Occipital lobe (tissue), 2 donors: ENCODE measurements around the gene DBF4B. TPM values are rescaled to one million over a fixed set of nuclear protein-coding genes. Genes with fewer than 3 reads are reported as not detected.
"Not testable (repeated sequence)": the region's sequence is repeated elsewhere in the genome, so short reads cannot be mapped to it uniquely, and the experiment has no call there.

Experiments
- DNase-seq: peaks from one replicate; lab custom pipeline; 2025; lab: John Stamatoyannopoulos, UW
- total RNA-seq: library from RNA; depleted of rRNA; stranded (reverse); fragments of >200 nt; gene quantifications from one replicate; pipeline ENCODE4 v1.2.3, GENCODE V29; 2014

The DBF4B gene, protein sequence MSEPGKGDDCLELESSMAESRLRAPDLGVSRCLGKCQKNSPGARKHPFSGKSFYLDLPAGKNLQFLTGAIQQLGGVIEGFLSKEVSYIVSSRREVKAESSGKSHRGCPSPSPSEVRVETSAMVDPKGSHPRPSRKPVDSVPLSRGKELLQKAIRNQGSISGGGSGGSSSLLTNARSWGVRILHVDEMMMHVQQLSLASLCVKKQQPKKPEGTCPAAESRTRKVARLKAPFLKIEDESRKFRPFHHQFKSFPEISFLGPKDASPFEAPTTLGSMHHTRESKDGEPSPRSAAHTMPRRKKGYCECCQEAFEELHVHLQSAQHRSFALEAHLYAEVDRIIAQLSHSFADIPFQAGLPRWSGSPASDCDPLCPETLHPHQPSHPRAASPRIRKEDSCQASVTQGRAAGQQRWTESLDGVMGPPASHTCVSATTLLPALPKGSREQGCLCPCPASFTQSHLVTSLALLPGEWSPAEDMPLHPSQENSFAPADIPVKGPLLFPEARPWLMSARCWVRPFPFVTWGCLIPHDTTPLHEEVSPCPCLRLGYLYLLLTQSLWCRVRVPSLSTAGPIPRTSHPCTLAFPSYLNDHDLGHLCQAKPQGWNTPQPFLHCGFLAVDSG
- total RNA-seq = 3.1 TPM

DNA sequence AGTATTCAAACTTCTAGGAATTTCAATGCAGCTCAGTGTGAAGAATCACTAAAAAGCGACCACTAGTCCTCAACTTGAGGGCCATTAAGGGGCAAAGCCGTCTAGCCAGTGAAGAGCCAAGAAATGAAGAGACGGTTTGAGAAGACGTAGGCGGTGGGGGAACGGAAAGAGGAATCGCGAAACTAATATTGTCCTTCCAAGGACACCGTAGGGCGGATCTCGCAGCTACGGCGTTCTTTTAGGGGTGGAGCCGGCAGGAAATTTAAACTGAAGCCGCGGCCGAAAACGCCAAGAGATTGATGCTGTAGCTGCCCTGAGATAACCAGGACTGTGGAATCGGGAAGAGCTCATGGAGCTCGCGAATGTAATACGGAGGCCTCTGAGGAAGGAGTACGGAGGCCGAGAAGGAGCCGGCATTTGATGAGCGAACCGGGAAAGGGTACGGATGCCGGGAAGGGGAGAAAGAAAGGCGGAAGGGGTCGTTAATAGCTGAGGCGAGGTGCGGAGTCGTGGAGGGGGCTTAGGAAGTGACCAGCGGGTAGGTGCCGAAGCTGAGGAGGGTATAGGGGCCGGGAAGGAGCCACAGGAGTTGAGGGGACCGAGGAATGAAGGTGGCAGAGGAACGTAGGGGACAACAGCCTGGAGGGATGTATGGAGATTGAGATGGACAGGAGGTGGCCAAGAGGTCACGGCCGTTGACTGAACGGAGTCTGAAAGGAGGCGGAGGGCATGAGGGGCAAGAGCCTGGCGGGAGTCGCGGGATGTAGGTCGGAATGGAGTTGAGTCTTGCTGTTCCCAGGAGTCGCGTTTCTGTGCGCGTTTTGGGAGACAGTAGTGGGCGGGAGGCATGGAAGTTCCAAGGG, at the start of gene DBF4B:
Gene DBF4B (plus strand): TSS at position 265 of the 863 bp plus-strand sequence. CDS start 156 bp downstream, at position 421.
- peak; percentile 68 for DNase-seq

- no peak for DNase-seq
Observed at GRCh38 chr17:44661835-44662234, 46.6 kb upstream of the DBF4B start.

- no peak for DNase-seq
Observed at GRCh38 chr17:44663095-44663494, 45.4 kb upstream of the DBF4B start.

- DNase-seq = no peak
Observed at GRCh38 chr17:44664867-44665266, 43.6 kb upstream of the DBF4B start.

DNA sequence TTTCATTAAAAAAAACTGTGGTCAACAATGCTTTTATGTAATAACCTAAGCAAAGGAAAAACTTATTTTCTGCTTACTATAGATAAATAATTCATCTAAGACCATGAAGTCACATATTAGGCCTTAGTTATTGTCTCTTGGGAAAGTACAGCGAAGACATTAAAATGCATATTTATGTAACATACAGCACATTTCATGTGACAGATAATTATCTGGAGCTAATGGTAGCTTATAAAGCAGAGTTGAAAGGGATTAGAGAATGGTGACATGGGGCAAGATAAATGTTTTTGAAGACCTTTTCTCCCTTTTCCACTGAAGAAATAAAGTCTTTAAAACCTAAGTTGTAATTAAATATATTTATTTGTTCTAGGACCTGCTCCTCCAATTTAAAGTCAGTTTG, 42.5 kb upstream of the DBF4B start:
- DNase-seq = no peak

GRCh38 chr17:44672479-44673093, 35.9 kb upstream of the DBF4B start:
- no peak for DNase-seq

DNA sequence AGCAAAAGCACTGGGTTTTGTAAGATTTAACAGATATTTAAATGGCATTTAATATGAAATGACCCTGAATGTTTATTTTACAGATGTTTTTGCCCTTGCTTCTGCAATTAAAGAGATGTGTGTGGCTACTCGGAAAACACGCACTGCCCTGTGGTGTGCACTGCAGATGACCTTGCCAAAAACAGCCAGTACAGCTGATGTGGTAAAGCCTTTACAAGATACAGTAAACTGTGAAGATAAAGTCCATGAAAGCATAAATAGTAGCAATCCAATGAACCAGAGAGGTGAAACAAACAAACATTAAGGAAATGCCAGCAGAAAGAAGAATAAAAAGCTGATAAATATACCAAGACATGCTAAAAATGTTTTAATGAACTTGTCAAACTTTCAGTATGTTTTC, 34.6 kb upstream of the DBF4B start:
- DNase-seq = no peak

DNA sequence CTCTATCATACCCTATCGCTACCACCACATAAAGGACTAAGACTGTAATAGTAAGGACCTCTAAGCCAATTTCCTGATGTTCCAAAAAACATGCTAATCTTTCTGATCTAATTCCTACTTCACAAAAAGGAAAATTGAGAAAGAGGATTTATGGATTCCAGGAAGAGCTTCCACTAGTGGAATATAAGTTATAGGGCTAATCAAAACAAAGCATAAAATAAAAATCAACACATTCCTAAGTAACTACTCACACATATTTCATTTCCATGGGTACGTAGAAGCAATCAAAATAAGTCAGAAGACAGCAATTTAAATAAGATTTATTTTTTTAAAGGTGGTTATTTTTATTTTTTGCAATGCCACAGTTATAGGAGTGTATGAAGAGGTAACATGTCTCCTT, 31.3 kb upstream of the DBF4B start:
- DNase-seq = no peak

DNA sequence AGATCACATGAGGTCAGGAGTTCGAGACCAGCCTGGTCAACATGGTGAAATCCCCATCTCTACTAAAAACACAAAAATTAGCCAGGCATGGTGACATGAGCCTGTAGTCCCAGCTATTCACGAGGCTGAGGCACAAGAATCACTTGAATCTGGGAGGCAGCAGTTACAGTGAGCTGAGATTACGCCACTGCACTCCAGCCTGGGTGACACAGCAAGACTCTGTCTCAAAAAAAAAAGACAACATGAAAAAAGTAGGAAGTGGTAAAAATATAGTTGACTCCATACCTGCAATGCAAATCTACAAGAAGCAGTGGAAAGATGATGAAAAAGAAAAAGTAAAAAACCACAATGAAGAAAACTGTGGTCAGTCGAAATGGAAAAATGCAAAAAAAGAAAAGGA, 25.2 kb upstream of the DBF4B start:
- not testable (repeated sequence) for DNase-seq

- no peak for DNase-seq
Observed at GRCh38 chr17:44687756-44688155, 20.7 kb upstream of the DBF4B start.

DNA sequence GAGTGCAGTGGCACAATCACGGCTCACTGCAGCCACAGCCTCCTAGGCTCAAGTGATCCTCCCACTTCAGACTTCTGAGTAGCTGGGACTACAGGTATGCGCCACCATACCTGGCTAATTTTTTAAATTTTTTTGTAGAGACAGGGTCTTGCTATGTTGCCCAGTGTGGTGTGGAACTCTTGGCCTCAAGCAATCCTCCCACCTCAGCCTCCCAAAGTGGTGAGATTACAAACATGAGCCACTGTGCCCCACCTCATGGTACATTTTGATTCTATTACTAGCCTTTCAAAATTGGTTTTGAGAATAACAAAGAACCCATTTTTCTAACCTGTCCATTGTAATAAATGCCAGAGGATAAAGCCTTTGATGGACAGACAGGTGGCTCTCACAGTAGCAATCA, 20.3 kb upstream of the DBF4B start:
- no peak for DNase-seq

GRCh38 chr17:44688675-44689476, 19.6 kb upstream of the DBF4B start:
- peak; percentile 40 for DNase-seq

DNA sequence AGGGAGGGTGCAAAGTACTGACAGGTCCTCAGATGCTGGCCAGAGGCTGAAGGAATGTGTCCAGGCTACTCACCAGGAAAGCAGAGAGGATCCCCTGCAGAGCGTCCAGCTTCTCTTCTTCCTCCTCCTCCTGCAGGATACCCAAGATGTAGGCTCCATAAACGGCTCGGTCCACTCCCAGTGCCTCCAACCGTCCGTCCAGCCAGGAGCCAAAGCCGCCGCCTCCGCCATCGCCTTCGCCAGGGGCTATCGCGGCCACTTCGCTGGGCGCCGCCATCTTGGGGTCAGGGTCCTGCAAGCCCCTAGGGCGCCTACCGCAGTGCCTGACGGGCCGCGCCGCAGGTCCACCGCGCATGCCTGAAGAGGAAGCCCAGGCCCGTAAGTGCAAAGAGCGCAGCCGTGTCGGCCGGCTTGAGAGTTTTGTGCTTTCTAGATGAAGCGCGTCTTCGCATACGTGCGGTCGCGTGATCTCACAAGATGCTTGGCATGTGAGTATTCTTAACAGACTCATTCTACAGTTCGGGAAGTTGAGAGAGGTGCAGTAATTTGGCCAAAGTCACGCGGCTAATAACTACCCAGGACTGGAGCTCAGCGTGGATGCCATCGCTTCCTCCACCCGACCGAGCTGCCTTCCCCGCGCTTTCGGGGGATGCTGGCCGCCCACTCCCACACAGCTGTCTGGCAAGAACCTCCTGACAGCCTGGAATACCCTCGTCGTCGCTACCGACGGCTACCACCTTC, 18.8 kb upstream of the DBF4B start, which contains the start of gene CCDC43:
Gene CCDC43 (minus strand): TSS at position 300 of the 741 bp plus-strand sequence. CDS start 23 bp downstream, at position 277.
- DNase-seq = peak; percentile 85

DNA sequence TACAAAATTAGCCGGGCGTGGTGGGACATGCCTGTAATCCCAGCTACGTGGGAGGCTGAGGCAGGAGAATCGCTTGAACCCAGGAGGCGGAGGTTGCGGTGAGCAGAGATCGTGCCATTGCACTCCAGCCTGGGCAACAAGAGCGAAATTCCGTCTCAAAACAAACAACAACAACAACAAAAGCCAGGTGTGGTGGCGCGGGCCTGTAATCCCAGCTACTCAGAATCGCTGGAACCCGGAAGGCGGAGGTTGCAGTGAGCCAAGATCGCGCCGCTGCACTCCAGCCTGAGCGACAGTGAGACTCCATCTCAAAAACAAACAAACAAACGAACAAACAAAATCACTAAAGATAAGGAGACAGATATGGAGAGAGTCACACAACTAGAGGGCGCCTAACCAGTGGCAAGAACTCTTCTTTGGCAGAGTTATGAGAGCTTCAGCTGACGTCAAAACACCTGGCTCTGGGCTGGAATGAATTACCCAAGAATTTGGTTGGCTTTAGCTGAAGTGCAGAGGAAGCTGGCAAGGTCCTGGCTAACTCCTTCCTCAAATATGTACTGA, 17.6 kb upstream of the DBF4B start:
- DNase-seq = not testable (repeated sequence)

GRCh38 chr17:44693609-44694008, 14.9 kb upstream of the DBF4B start:
- DNase-seq = no peak

DNA sequence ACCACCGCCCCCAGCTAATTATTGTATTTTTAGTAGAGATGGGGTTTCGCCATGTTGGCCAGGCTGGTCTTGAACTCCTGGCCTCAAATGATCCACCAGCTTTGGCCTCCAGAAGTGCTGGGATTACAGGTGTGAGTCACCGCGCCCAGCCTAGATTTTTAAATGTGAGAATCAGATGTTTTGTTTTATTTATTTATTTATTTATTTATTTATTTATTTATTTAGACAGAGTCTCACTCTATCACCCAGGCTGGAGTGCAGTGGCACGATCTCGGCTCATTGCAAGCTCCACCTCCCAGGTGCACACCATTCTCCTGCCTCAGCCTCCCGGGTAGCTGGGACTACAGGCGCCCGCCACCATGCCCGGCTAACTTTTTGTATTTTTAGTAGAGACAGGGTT, 8.2 kb upstream of the DBF4B start:
- not testable (repeated sequence) for DNase-seq

DNA sequence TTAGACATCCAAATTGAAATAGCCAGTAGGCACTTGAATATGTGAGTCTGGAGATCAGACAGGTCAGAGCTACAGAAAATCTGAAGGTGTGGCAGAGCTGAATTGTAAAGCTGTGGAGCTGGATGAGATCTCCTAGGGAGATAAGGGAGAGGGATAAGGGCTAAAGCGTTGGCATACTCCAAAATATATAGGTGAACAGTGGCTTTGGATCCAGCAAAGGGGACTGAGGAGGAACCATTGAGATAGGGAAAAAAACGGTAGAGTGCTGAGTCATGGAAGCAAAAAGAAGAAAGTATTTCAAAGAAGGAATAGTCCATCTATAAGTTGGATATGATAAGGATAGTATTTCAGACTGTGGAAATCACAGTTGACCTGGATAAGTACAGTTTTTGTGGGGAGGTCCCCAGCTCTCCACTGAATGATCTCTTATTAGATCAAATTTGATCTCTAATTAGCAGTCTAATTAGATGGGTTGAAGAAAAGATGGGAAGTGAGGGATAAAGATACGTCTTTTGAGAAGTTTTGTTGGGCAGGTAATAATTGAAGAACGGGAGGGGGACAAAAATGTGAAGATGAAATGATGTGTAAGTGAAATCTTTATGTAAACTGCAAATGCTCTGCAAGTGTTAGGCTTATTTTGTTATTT, 587 bp upstream of the DBF4B start:
- no peak for DNase-seq

- DNase-seq = no peak
Observed at GRCh38 chr17:44719444-44719843, 11.0 kb downstream of the DBF4B start.

DNA sequence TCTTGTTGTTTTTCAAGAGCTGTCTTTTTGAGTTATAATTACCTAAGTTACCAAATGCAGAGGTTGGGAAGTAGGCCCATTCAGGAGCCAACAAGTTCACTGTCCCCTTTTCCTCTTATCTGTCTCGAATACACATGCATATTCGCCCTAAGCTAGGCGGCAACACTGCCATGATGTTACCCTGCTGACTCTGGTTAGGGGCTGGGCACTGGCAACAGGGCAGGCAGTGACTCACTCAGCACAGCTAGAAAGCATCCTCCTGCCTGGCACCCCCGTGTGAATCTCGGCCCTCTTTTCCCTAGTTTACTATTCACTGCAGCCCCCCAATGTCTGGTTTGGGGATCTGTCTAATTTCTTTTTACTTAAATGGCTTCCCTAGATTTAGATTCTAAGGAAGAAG, 13.8 kb downstream of the DBF4B start:
- no peak for DNase-seq
